ENCODE data around the gene FRMD4A.

Gene FRMD4A

GRCh38 chr10:13936826-13937225 lies 393.9 kb downstream of the FRMD4A start:
- H3K4me3 ChIP-seq (ENCODE audit: low read depth, low read length): no peak overlapping the region
- TF ChIP-seq, protein P1, sequence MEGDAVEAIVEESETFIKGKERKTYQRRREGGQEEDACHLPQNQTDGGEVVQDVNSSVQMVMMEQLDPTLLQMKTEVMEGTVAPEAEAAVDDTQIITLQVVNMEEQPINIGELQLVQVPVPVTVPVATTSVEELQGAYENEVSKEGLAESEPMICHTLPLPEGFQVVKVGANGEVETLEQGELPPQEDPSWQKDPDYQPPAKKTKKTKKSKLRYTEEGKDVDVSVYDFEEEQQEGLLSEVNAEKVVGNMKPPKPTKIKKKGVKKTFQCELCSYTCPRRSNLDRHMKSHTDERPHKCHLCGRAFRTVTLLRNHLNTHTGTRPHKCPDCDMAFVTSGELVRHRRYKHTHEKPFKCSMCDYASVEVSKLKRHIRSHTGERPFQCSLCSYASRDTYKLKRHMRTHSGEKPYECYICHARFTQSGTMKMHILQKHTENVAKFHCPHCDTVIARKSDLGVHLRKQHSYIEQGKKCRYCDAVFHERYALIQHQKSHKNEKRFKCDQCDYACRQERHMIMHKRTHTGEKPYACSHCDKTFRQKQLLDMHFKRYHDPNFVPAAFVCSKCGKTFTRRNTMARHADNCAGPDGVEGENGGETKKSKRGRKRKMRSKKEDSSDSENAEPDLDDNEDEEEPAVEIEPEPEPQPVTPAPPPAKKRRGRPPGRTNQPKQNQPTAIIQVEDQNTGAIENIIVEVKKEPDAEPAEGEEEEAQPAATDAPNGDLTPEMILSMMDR (IDR thresholded peaks at IDR 0.05; ENCODE audit: low read depth, low read length): no peak
- no peaks in the 10 kb centered on the region for H3K9me3 ChIP-seq
- H3K27me3 ChIP-seq: no peaks in the 10 kb centered on the region
- DNase-seq: no peak
- no peaks in the 10 kb centered on the region for H3K36me3 ChIP-seq
- no peaks in the 10 kb centered on the region for H3K4me1 ChIP-seq

- no peaks in the 10 kb centered on the region for H3K9me3 ChIP-seq
- no peak overlapping the region for H3K4me3 ChIP-seq (ENCODE audit: low read depth, low read length)
- no peaks in the 10 kb centered on the region for H3K36me3 ChIP-seq
- H3K4me1 ChIP-seq: no peaks in the 10 kb centered on the region
- TF ChIP-seq, protein P1 (IDR thresholded peaks at IDR 0.05; ENCODE audit: low read depth, low read length): no peak
- no peaks in the 10 kb centered on the region for H3K27me3 ChIP-seq
- DNase-seq: no peak
Observed at GRCh38 chr10:13930120-13930519, 400.6 kb downstream of the FRMD4A start.

- H3K9me3 ChIP-seq: no peaks in the 10 kb centered on the region
- no peak overlapping the region for H3K4me3 ChIP-seq (ENCODE audit: low read depth, low read length)
- TF ChIP-seq, protein P1 (IDR thresholded peaks at IDR 0.05; ENCODE audit: low read depth, low read length): no peak
- H3K4me1 ChIP-seq: no peaks in the 10 kb centered on the region
- H3K36me3 ChIP-seq: no peaks in the 10 kb centered on the region
- H3K27me3 ChIP-seq: no peaks in the 10 kb centered on the region
- no peak for DNase-seq
Observed at GRCh38 chr10:13928451-13928850, 402.3 kb downstream of the FRMD4A start.

- TF ChIP-seq, protein P1 (IDR thresholded peaks at IDR 0.05; ENCODE audit: low read depth, low read length): no peak
- no peak for DNase-seq
- Histone ChIP-seq H3K4me3 (ENCODE audit: low read depth, low read length) (no peak overlapping the region), H3K9me3 (no peaks in the 10 kb centered on the region), H3K4me1 (no peaks in the 10 kb centered on the region), H3K36me3 (no peaks in the 10 kb centered on the region), H3K27me3 (no peaks in the 10 kb centered on the region)
Observed at GRCh38 chr10:13925971-13926780, 404.5 kb downstream of the FRMD4A start.

GRCh38 chr10:13924040-13924725 lies 406.5 kb downstream of the FRMD4A start:
- TF ChIP-seq, protein P1 (IDR thresholded peaks at IDR 0.05; ENCODE audit: low read depth, low read length): no peak

DNA sequence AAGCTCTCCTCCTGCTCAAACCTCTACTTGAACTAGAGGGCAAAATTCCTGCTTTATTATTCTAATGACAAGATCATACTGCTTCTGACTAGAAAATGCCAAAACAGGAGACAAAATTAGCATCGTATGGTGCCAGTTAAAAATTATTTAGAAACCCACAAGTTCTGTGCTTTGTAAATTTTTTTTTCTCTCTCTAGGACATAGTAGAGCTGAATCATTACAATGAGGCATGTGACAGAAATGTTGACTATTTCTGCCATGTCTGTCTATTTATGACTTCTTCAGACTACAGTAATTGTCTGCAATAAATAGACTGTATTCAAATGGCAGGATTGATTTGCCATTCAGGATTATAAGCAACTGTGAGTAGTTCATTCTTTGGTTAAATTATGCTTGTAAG lies 408.1 kb downstream of the FRMD4A start:
- Histone ChIP-seq H3K27me3 (no peaks in the 10 kb centered on the region), H3K4me1 (no peaks in the 10 kb centered on the region), H3K4me3 (ENCODE audit: low read depth, low read length) (no peak overlapping the region), H3K36me3 (no peaks in the 10 kb centered on the region), H3K9me3 (no peaks in the 10 kb centered on the region)
- no peak for DNase-seq
- TF ChIP-seq, protein P1 (IDR thresholded peaks at IDR 0.05; ENCODE audit: low read depth, low read length): no peak

More at GRCh38 chr10:13924040-13924725, 406.5 kb downstream of the FRMD4A start:
- Histone ChIP-seq H3K9me3 (no peaks in the 10 kb centered on the region), H3K4me3 (ENCODE audit: low read depth, low read length) (no peak overlapping the region), H3K36me3 (no peaks in the 10 kb centered on the region), H3K4me1 (no peaks in the 10 kb centered on the region), H3K27me3 (no peaks in the 10 kb centered on the region)
- DNase-seq: no peak

All from BE2C (cell line).